ENCODE data around the gene CNDP2.

Gene CNDP2

DNA sequence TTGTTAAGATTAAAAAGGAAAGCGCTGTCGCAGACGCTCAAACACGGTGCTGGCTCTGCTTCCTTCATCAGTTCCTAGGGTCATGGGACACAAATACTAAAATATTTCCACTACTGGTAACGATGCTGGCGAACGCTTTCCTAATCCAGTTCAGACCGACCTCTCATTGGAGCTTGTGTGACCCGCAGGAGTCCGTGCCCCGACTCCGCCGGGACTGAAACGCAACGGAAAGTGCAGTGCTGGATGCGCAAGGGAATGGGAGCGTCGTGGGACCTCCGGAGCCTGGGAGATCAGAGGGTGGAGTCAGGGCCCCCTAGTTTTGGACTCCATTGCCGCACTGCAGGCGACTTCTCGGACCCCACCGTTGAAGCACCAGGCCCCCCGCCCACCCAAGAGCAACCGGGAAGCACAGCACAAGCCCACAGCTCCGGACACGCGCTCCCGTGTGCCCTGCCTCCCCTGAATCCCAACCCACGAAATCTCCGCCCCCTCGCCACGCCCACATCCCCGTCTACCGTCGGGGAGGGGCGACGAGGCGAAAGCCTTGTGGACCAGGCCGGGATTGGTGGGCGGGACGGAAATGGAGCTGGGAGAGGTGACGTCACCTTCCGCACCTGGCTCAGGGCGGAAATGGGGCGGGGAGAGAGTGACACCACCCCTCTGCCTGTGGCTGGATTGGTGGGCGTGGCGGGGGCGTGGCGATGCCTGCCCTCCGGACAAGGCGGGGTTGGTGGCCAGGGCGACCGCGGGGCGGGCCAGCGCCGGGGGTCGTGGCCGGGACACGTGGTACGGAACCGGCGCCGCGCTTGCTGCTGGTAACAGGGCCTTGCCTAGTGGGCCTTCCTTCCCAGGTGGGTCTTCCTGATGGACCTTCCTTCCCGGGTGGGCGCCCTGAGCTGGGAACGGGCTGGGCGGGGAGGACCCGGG lies at the start of gene CNDP2:
CNDP2 (plus strand) TSS at position 783 of the 927 bp plus-strand sequence. CDS start 3,611 bp downstream, outside the sequence.
- peaks cover 4% of the 10 kb centered on the region for H3K36me3 Mint-ChIP-seq
- H3K4me3 Mint-ChIP-seq, result peak within 1 kb of the TSS; percentile 98
- H3K27me3 Mint-ChIP-seq, result no peaks in the 10 kb centered on the region
- H3K4me1 Mint-ChIP-seq (ENCODE audit: low read depth), result peaks cover 51% of the 10 kb centered on the region
- H3K9me3 Mint-ChIP-seq (ENCODE audit: low read depth), result no peaks in the 10 kb centered on the region
- H3K27ac Mint-ChIP-seq, result peak within 1 kb of the TSS; percentile 96

DNA sequence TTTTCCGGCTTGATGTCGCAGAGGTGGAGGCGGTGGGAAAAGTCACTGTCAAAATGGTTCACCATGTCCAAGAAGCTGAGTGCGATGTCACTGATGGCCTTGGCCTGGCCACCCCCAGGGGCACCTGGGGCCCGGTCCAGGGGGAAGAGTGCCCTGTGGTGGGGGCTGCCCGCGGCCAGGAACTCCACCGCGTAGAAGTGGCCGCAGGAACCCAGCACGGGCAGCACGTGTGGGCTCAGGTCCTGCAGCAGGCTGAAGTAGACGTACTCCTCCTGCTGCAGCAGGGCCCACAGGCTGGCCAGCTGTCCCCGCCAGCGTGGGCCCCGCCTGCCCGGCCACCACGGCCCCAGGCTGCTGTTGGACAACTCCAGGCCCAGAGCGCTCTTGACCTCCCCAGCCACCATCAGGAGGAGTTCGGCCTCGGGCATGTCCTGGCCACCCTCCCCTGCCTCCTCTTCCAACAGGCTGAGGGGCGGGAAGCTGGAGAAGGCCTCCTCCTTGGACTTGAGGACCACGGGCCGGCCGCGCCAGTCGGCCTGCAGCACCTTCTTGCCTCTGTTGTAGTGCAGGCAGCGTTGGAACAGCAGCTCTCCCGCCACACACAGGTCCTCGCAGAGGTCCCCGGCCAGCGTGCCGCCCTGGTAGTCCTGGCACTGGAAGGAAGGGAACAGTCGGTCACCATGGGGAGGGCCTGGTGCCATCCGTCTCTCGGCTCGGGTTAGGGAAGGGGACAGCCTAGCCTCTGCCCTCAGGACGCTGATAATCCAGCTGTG lies 49.3 kb upstream of the CNDP2 start:
- Mint-ChIP-seq H3K36me3 (no peaks in the 10 kb centered on the region), H3K27ac (no peak overlapping the region), H3K4me1 (ENCODE audit: low read depth) (no peaks in the 10 kb centered on the region), H3K9me3 (ENCODE audit: low read depth) (no peaks in the 10 kb centered on the region), H3K4me3 (no peak overlapping the region), H3K27me3 (peaks cover 1% of the 10 kb centered on the region)

DNA sequence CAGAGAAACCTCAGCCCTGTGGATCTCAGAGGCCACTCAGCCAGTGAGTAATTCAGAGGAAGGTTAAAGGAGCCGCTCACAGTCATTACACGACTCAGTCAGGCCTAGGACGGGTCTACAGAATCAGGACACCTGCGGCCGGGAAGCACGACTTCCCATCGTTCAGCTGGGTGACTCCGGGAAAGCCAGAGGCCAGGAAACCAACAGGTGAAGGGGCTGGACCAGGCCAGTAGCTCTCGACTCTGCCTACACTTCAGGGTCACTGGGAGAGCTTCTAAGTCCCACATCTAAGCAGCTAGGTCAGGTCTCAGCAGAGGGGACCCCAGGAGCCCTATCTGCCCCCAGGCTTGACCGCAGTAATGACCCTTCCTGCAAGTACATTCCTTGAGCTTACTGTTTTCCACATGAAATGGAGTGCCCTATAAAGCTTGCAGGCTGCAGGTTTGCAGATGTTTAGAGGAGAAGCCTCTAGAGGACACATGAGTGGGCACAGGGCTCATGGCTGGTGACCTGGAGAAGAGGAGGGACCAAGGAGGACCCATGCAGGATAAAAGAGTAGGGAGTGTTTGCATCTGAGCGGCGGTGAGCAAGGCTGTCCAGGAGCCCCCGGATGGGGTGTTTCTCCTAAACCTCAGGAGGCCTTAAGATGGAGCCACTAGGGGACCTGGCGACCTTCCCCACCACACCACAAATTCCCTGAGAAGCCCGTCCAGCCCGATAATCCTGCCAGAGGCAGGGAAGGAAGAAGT lies 48.6 kb upstream of the CNDP2 start:
- Mint-ChIP-seq H3K4me3 (no peak overlapping the region), H3K36me3 (no peaks in the 10 kb centered on the region), H3K9me3 (ENCODE audit: low read depth) (no peaks in the 10 kb centered on the region), H3K4me1 (ENCODE audit: low read depth) (no peaks in the 10 kb centered on the region), H3K27ac (no peak overlapping the region), H3K27me3 (peaks cover 1% of the 10 kb centered on the region)

DNA sequence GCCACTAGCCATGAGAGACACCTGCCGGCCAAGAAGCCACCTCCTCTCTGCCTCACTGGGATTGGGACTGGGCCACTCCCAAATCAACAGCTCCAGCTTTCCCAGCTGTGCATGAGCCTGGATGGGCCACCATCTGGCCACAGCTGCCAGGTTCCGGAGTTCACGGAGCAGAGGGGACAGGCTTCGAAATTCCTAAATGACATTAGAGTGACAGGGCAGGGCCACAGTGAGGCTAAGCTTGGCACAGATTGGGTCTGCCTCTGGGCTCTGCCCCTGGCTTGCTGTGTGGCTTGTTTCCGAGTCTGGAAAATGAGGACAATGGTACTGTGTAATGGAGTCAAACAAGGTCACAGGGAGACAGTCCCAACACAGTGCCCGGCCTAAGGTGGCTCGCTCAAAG lies 45.5 kb upstream of the CNDP2 start:
- Mint-ChIP-seq H3K4me1 (ENCODE audit: low read depth) (no peaks in the 10 kb centered on the region), H3K9me3 (ENCODE audit: low read depth) (no peaks in the 10 kb centered on the region), H3K4me3 (no peak overlapping the region), H3K36me3 (no peaks in the 10 kb centered on the region), H3K27me3 (peaks cover 9% of the 10 kb centered on the region), H3K27ac (no peak overlapping the region)

DNA sequence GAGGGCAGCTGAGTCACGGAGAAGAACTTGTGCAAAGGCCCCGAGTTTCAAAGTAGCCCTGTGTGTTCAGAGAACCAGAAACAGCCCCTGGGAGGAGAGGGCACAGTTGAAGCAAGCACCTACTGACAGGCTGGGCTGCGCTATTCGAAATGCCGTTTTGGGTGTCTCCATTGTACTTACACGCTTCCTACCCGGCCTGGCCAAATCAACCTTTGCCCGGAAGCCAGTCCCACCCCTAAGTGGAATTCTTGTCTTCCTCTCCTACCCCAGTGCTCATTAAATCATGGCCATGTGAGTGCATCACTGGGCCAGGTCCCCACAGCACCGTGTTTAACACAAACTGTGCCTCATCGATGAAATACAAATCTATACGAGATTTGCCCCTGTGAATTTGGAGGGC lies 45.0 kb upstream of the CNDP2 start:
- no peak overlapping the region for H3K27ac Mint-ChIP-seq
- H3K4me3 Mint-ChIP-seq, result no peak overlapping the region
- H3K27me3 Mint-ChIP-seq, result peaks cover 12% of the 10 kb centered on the region
- no peaks in the 10 kb centered on the region for H3K36me3 Mint-ChIP-seq
- no peaks in the 10 kb centered on the region for H3K9me3 Mint-ChIP-seq (ENCODE audit: low read depth)
- peaks cover 4% of the 10 kb centered on the region for H3K4me1 Mint-ChIP-seq (ENCODE audit: low read depth)

DNA sequence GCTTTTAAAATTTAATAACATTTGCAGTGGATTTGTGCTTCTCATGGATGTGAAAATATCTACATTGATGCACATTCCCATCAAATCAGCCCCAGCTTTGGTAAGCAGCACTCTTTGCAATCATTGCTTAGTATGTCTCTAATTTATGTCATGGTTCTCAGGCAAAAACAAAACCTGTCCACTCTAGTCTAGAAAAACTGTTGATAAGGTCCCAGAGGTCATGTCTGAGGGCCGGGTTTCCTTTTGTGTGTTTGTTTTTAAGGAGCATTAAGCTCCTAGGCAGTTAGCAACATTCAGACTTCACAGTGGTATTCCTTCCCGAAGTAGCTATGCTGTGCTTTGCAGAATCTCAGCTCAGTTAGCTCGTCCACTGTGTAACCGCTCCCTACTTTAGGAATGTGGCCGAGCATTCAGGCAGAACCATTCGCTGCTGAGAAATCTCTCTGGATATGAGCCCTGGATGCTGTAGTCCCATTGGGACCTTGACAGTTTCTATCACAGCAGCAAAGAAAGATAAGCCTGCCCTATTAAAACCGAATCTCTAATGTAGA lies 43.1 kb upstream of the CNDP2 start:
- H3K27me3 Mint-ChIP-seq, result peaks cover 14% of the 10 kb centered on the region
- no peak overlapping the region for H3K4me3 Mint-ChIP-seq
- no peak overlapping the region for H3K27ac Mint-ChIP-seq
- H3K4me1 Mint-ChIP-seq (ENCODE audit: low read depth), result peaks cover 8% of the 10 kb centered on the region
- no peaks in the 10 kb centered on the region for H3K9me3 Mint-ChIP-seq (ENCODE audit: low read depth)
- H3K36me3 Mint-ChIP-seq, result no peaks in the 10 kb centered on the region

DNA sequence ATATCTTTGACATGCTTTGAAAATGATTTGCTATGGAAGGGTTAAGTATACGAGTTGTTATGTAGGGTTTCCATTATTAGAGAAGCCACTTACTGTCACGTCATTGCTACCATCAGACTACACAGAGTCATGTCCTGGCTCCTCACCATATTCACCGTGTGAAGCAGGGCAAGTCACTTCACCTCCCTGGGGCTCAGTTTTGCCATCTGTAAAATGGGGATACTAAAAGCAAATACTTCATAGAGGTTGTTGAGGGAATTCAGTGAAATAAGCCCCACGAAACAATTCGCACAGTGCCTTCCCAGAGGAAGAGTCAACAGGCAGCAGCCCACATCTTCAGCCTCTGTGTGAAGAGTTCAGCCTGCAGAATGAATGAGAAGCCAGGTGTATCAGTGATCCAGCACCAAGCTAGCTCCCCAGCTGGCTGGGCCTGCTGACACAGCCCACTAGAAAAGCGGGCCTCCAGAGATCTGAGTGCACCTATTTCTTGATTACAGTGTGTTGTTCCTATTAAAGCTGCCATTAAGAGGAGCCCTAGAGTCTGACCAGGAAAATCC lies 42.4 kb upstream of the CNDP2 start:
- Mint-ChIP-seq H3K27ac (no peak overlapping the region), H3K9me3 (ENCODE audit: low read depth) (no peaks in the 10 kb centered on the region), H3K4me1 (ENCODE audit: low read depth) (peaks cover 13% of the 10 kb centered on the region), H3K27me3 (peaks cover 16% of the 10 kb centered on the region), H3K4me3 (no peak overlapping the region), H3K36me3 (no peaks in the 10 kb centered on the region)

DNA sequence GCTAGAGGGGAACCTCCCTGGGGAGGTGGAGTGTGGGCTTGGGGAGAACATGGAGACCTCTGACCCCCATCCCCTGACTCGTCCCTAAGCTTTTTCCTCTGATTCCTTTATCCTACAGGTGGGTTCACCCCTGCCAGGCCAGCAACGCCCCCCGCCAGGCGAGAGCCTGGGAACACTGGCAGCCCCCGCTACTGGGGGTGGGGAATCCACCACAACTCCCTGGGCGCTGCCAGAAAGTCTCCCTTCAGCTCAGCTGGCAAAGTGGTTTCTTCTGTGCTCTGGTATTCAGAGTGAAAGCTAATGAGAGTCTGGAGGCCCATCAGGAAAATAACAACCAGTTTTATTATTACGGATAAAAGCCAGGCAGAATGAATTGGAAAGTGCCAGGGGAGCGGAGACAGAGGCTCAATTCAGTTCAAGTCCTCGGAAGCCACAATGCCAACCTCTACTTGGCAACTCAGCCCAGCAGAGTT lies 41.8 kb upstream of the CNDP2 start:
- peaks cover 19% of the 10 kb centered on the region for H3K4me1 Mint-ChIP-seq (ENCODE audit: low read depth)
- peaks cover 16% of the 10 kb centered on the region for H3K27me3 Mint-ChIP-seq
- no peaks in the 10 kb centered on the region for H3K9me3 Mint-ChIP-seq (ENCODE audit: low read depth)
- no peak overlapping the region for H3K27ac Mint-ChIP-seq
- no peaks in the 10 kb centered on the region for H3K36me3 Mint-ChIP-seq
- no peak overlapping the region for H3K4me3 Mint-ChIP-seq

DNA sequence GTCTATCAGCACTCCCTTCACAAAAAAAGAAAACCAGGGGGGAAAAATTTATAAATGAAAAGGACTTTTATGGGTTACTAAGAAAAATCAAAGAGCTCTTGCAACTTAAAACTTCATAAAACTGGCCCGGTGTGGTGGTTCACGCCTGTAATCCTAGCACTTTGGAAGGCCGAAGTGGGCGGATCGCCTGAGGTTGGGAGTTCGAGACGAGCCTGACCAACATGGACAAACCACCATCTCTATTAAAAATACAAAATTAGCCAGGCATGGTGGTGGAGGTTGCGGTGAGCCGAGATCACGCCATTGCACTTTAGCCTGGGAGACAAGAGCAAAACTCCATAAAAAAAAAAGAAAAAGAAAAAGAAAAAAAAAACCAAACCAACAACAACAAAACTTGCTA lies 40.8 kb upstream of the CNDP2 start:
- Mint-ChIP-seq H3K4me1 (ENCODE audit: low read depth) (peaks cover 21% of the 10 kb centered on the region), H3K4me3 (no peak overlapping the region), H3K27ac (no peak overlapping the region), H3K9me3 (ENCODE audit: low read depth) (no peaks in the 10 kb centered on the region), H3K36me3 (no peaks in the 10 kb centered on the region), H3K27me3 (peaks cover 17% of the 10 kb centered on the region)

DNA sequence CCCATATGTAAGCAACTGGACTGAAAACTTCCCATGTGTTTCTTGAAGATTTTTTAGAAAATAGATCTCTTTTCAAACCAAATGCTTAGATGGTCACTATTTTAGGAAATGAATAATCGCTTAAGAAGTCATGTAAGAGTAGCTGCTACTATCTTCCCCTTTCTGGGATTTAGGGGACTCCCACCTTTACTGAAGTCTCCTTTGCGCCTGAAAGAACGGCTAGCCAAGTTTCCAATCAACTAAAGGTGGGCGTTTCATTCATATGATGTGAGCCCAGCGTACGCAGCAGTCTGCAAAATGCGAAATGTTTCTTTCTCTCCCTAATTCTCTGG lies 40.2 kb upstream of the CNDP2 start:
- H3K27me3 Mint-ChIP-seq, result peaks cover 17% of the 10 kb centered on the region
- peaks cover 21% of the 10 kb centered on the region for H3K4me1 Mint-ChIP-seq (ENCODE audit: low read depth)
- H3K4me3 Mint-ChIP-seq, result peak overlapping the region; percentile 46
- no peaks in the 10 kb centered on the region for H3K36me3 Mint-ChIP-seq
- no peak overlapping the region for H3K27ac Mint-ChIP-seq
- no peaks in the 10 kb centered on the region for H3K9me3 Mint-ChIP-seq (ENCODE audit: low read depth)

DNA sequence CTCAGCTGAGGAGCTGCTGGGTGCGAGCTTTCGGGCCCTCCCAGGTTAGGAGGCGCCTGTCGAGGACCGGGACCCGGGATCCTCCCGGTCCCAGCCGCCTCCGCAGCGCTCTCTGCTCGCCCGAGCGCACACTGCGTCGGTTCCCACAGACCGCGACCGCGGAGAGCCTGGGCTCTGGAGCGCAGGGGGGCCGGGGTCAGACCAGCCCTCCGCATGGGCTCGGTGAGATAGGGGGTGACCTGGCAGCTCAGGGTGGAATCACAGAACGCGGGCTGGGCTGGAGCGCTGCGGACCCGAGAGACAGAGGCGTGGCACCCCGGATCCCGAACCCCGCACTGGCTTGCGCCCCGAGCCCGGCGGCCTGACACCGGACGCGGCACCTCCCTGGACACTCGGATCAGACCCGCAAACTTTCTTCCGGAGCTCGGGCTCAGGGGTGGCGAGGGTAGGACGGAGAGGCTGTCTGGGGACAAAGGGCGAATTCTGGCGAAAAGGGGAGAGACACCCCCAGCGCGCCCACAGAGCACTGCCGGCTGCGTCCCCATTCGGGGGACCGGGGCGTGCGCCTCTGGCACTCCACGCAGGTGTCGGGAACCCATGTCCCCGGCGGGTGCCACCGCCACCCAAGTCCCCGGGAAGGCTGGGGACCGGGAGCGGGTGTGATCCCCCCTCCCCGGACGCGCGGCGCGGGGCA lies 39.7 kb upstream of the CNDP2 start:
- no peak overlapping the region for H3K27ac Mint-ChIP-seq
- H3K9me3 Mint-ChIP-seq (ENCODE audit: low read depth), result no peaks in the 10 kb centered on the region
- H3K36me3 Mint-ChIP-seq, result no peaks in the 10 kb centered on the region
- H3K27me3 Mint-ChIP-seq, result peaks cover 17% of the 10 kb centered on the region
- peaks cover 21% of the 10 kb centered on the region for H3K4me1 Mint-ChIP-seq (ENCODE audit: low read depth)
- peak overlapping the region; percentile 46 for H3K4me3 Mint-ChIP-seq

DNA sequence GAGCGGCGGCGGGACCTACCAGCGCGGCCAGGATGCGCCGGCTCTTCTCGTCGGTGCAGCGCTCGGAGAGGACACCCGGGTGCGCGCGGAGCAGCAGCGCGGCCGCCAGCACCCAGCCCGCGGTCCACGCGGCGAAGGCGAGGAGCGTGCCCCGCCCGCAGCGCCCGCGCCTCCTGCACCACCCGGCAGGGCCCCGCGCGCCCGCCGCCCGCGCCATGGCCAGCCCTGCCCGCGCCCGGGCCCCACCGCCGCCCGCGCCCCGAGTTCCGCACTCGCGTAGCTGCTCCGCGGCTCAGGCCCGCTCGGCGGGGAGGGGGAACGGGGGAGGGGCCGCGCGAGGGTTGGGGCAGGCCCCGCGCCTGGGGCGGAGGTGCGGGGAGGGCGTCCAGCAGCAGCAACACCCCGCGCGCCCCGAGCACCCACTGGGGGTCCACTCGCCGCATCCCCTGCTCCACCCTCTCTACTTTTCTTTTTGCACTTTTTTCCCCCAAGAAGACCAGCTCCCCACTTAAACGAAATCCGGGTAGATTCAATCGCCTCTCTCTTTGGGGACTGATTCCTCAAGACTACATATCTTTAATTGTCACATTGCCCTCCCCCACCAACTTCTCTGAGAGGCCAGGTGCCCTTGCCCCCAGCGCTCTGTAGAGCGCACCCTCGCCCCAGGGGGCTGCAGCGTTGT lies 39.0 kb upstream of the CNDP2 start, which contains the start of gene DIPK1C:
DIPK1C (minus strand) TSS at position 266 of the 682 bp plus-strand sequence; CDS start at position 217, 49 bp downstream.
- peak within 1 kb of the TSS; percentile 87 for H3K4me3 Mint-ChIP-seq
- H3K27me3 Mint-ChIP-seq, result peaks cover 17% of the 10 kb centered on the region
- peaks cover 21% of the 10 kb centered on the region for H3K4me1 Mint-ChIP-seq (ENCODE audit: low read depth)
- no peak within 1 kb of the TSS for H3K27ac Mint-ChIP-seq
- no peaks in the 10 kb centered on the region for H3K36me3 Mint-ChIP-seq
- H3K9me3 Mint-ChIP-seq (ENCODE audit: low read depth), result no peaks in the 10 kb centered on the region

DNA sequence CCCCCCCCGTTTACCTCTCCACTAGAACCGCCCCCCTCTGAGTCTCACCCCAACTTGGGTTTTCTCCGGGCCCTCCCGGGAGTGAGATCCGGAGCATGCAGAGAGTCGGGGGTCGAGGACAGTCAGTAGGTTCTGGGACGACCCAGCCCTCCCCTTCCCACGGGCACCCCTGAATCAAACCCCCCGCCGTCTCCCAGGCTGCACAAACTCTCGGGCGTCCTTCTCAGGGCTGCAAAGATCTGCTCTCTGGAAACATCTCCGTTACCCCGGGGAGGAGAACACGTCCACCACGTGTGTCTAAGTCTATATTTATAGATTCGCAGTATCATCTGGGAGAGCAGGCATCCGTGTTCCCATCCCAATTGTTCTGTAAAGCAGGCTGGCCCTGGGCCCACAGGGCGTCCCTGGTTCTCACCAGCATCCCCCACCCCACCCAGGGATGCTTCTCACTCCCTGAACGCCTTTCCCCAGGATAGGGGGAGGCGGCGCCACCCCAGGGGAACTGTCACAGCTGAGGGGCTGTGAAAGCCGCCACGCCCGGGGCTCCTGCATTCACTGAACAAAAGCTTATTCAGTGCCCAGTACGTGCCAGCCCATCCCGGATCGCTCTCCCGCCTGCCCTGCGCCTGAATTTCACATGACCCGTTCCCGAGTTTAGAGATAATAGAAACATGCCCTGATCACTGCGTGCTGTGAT lies 38.3 kb upstream of the CNDP2 start:
- Mint-ChIP-seq H3K4me3 (peak overlapping the region; percentile 87), H3K4me1 (ENCODE audit: low read depth) (peaks cover 21% of the 10 kb centered on the region), H3K9me3 (ENCODE audit: low read depth) (no peaks in the 10 kb centered on the region), H3K27ac (no peak overlapping the region), H3K27me3 (peaks cover 17% of the 10 kb centered on the region), H3K36me3 (no peaks in the 10 kb centered on the region)

All from activated naive CD8-positive, alpha-beta T cell (primary cell).